Fibroblast of lung (primary cell): ENCODE data around the gene CNOT2. TPM values are rescaled to one million over a fixed set of nuclear protein-coding genes. Genes with fewer than 3 reads are reported as not detected.

Experiments used
- DNase-seq, 2 donors: peaks; one replicate each; pipeline versions ENCODE4 v3.0.0 to v3.0.0-alpha.2; 2010; ENCODE audit warnings: low read depth in 2 of 2
- H2AFZ ChIP-seq: 2 replicates; pipeline ENCODE4 v1.5.1; 2012; ENCODE audit warnings: low read length, control low read depth, inconsistent platforms
- H3K27ac ChIP-seq: 2 replicates; pipeline ENCODE4 v1.5.1; 2011; ENCODE audit warnings: low read length, control low read depth; ENCODE audit not compliant: insufficient read depth
- H3K27me3 ChIP-seq: 2 replicates; pipeline ENCODE4 v1.5.1; 2011; ENCODE audit warnings: mild to moderate bottlenecking, low read length; ENCODE audit not compliant: control insufficient read depth, insufficient read depth
- H3K36me3 ChIP-seq: 2 replicates; pipeline ENCODE4 v1.5.1; 2011; ENCODE audit warnings: low read length; ENCODE audit not compliant: control insufficient read depth, insufficient read depth
- H3K4me1 ChIP-seq: 2 replicates; pipeline ENCODE4 v1.5.1; 2011; ENCODE audit warnings: low read length; ENCODE audit not compliant: control insufficient read depth, insufficient read depth; ENCODE audit errors: extremely low read depth
- H3K4me2 ChIP-seq: 2 replicates; pipeline ENCODE4 v1.5.1; 2011; ENCODE audit warnings: low read length, control low read depth; ENCODE audit not compliant: insufficient read depth; ENCODE audit errors: extremely low read depth
- H3K4me3 ChIP-seq, 4 experiments: fragments of 200-600 bp in 1 of 4; sonication (generic) in 1 of 4; replicated peaks in 1 of 4; 2 replicates each; pipeline ENCODE4 v1.5.1; 2011 to 2016; ENCODE audit warnings: low read length in 4 of 4, low read depth in 3 of 4, mild to moderate bottlenecking in 3 of 4, control low read depth in 2 of 4, inconsistent platforms in 1 of 4, mixed read lengths in 1 of 4; ENCODE audit not compliant: insufficient read depth in 1 of 4; ENCODE audit errors: control extremely low read depth in 1 of 4
- H3K79me2 ChIP-seq: 2 replicates; pipeline ENCODE4 v1.5.1; 2012; ENCODE audit warnings: mild to moderate bottlenecking, low read length, inconsistent platforms; ENCODE audit not compliant: control insufficient read depth, insufficient read depth
- H3K9ac ChIP-seq: 2 replicates; pipeline ENCODE4 v1.5.1; 2011; ENCODE audit warnings: mild to moderate bottlenecking, low read length, control low read depth; ENCODE audit not compliant: insufficient read depth
- H3K9me3 ChIP-seq: 2 replicates; pipeline ENCODE4 v1.5.1; 2012; ENCODE audit warnings: low read depth, low read length; ENCODE audit not compliant: control insufficient read depth, insufficient read depth
- H4K20me1 ChIP-seq: 2 replicates; pipeline ENCODE4 v1.5.1; 2011; ENCODE audit warnings: low read length; ENCODE audit not compliant: control insufficient read depth, insufficient read depth; ENCODE audit errors: extremely low read depth
- CTCF ChIP-seq, 2 donors: IDR thresholded peaks in 1 of 2; conservative IDR thresholded peaks in 1 of 2; 1 replicate in 1 of 2; 2 replicates in 1 of 2; pipeline ENCODE4 v1.5.1; 2011 to 2012; ENCODE audit warnings: low read length in 2 of 2, control low read depth in 1 of 2, inconsistent platforms in 1 of 2, low read depth in 1 of 2, mild to moderate bottlenecking in 1 of 2
- EZH2 ChIP-seq: IDR thresholded peaks from 2 replicates; pipeline ENCODE4 v1.5.1; 2012; ENCODE audit warnings: low read length, control low read depth, mild to moderate bottlenecking; ENCODE audit errors: missing control alignments
- polyA plus RNA-seq, 2 donors: library from polyadenylated mRNA; depleted of rRNA in 1 of 2; stranded (reverse) in 1 of 2; unstranded in 1 of 2; fragments of >200 nt; gene quantifications; 2 replicates each; pipeline ENCODE4 v1.2.1, GENCODE V29; 2011 to 2012; ENCODE audit warnings: missing spikeins in 1 of 2
- total RNA-seq: library from RNA; depleted of rRNA; stranded (reverse); fragments of >200 nt; gene quantifications from 2 replicates; pipeline ENCODE4 v1.2.1, GENCODE V29; 2014

CNOT2 gene
- total and polyA plus RNA-seq, 2 donors (not counting 1 experiment from before 2014, with no cell fraction given): 95.2 to 116 TPM

DNA sequence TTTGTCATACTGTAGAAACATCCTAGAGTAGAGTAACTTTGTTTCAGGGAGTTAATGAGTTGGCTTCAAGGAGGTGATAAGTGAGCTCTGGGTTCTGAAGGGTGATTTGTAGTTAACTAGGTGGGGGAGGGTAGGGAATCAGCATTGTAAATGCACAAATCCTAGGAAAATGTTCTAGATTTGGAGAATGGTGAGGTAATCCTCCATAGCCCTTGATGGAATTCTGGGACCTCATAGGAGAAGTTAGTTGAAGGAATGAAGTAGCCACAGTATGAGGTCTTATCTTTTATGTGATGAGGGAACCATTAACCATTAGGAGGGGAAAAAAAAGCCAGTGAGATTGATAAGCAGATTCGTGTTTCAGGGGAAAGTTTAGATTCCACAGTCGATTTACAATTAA, 8.0 kb downstream of the CNOT2 start:
- no peak overlapping the region for H3K4me3 ChIP-seq
- H3K27me3 ChIP-seq: no peaks in the 10 kb centered on the region
- no peak overlapping the region for H3K9ac ChIP-seq
- peaks cover 3% of the 10 kb centered on the region for H4K20me1 ChIP-seq
- no peaks in the 10 kb centered on the region for H3K36me3 ChIP-seq
- peaks cover 95% of the 10 kb centered on the region for H3K79me2 ChIP-seq
- H3K27ac ChIP-seq: no peak overlapping the region
- peak overlapping the region; percentile 28 for H3K4me2 ChIP-seq
- peaks cover 9% of the 10 kb centered on the region for H3K4me1 ChIP-seq
- H3K9me3 ChIP-seq: no peaks in the 10 kb centered on the region
- TF ChIP-seq EZH2 (no peak), CTCF (conservative IDR thresholded peaks at IDR 0.05 in 1 of 2, IDR thresholded peaks at IDR 0.05 in 1 of 2; ENCODE audit: low read depth in 1 of 2, low read length in 2 of 2) (no peak)
- peak in 1 of 2 donors; percentile 27 for DNase-seq
- H2AFZ ChIP-seq: no peak overlapping the region

- Histone ChIP-seq H3K27me3 (no peaks in the 10 kb centered on the region), H3K4me1 (peaks cover 6% of the 10 kb centered on the region), H3K27ac (no peak overlapping the region), H2AFZ (no peak overlapping the region), H3K4me3 (no peak overlapping the region), H3K9me3 (no peaks in the 10 kb centered on the region), H3K79me2 (peaks cover 95% of the 10 kb centered on the region), H4K20me1 (peaks cover 2% of the 10 kb centered on the region), H3K36me3 (no peaks in the 10 kb centered on the region), H3K4me2 (peak overlapping the region; percentile 28), H3K9ac (no peak overlapping the region)
- peak in 1 of 2 donors; percentile 19 for DNase-seq
- TF ChIP-seq CTCF (conservative IDR thresholded peaks at IDR 0.05 in 1 of 2, IDR thresholded peaks at IDR 0.05 in 1 of 2; ENCODE audit: low read depth in 1 of 2, low read length in 2 of 2) (no peak), EZH2 (no peak)
These were observed 8.4 kb downstream of the CNOT2 start for GRCh38 chr12:70251661-70252060.

GRCh38 chr12:70252832-70253231, 9.6 kb downstream of the CNOT2 start:
- Histone ChIP-seq H3K4me2 (no peak overlapping the region), H3K4me1 (peaks cover 5% of the 10 kb centered on the region), H3K4me3 (no peak overlapping the region), H3K9ac (no peak overlapping the region), H3K27me3 (no peaks in the 10 kb centered on the region), H2AFZ (no peak overlapping the region), H3K27ac (no peak overlapping the region), H3K9me3 (no peaks in the 10 kb centered on the region), H4K20me1 (peaks cover 2% of the 10 kb centered on the region), H3K79me2 (peaks cover 94% of the 10 kb centered on the region), H3K36me3 (no peaks in the 10 kb centered on the region)
- TF ChIP-seq CTCF (conservative IDR thresholded peaks at IDR 0.05 in 1 of 2, IDR thresholded peaks at IDR 0.05 in 1 of 2; ENCODE audit: low read depth in 1 of 2, low read length in 2 of 2) (no peak), EZH2 (no peak)
- peak in 1 of 2 donors; percentile 51 for DNase-seq
